Measurements from ENCODE around the gene CCL15.

DNA sequence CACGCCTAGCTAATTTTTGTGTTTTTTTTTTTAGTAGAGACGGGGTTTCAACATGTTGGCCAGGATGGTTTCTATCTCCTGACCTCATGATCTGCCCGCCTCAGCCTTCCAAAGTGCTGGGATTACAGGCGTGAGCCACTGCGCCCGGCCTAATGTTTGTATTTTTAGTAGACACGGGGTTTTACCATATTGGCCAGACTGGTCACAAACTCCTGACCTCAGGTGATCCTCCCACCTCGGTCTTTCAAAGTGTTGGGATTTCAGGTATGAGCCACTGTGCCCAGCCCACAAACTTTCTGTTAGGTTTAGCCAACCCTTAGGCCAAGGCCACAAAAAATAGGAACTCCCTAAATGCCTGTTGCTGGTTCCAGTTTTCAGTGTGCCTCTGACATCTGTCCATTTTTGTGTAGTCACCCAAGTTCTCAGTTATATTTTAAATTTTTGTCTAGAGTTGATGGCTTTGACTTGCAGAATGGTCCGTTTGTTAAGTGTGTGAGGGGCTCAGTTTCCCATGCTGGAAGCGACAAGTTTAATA lies 32.8 kb downstream of the CCL15 start:
- TF ChIP-seq, protein P1, sequence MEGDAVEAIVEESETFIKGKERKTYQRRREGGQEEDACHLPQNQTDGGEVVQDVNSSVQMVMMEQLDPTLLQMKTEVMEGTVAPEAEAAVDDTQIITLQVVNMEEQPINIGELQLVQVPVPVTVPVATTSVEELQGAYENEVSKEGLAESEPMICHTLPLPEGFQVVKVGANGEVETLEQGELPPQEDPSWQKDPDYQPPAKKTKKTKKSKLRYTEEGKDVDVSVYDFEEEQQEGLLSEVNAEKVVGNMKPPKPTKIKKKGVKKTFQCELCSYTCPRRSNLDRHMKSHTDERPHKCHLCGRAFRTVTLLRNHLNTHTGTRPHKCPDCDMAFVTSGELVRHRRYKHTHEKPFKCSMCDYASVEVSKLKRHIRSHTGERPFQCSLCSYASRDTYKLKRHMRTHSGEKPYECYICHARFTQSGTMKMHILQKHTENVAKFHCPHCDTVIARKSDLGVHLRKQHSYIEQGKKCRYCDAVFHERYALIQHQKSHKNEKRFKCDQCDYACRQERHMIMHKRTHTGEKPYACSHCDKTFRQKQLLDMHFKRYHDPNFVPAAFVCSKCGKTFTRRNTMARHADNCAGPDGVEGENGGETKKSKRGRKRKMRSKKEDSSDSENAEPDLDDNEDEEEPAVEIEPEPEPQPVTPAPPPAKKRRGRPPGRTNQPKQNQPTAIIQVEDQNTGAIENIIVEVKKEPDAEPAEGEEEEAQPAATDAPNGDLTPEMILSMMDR (IDR thresholded peaks at IDR 0.05) = no peak
- no peak for TF ChIP-seq POLR2A (IDR thresholded peaks at IDR 0.05)

All from body of pancreas (tissue), 4 donors.